ENCODE data around the gene UGT1A9. TPM values are rescaled to one million over a fixed set of nuclear protein-coding genes. Genes with fewer than 3 reads are reported as not detected.

UGT1A9 gene
- total RNA-seq, 2 donors from 2014 or later: not detected

- Histone ChIP-seq H3K4me3 (ENCODE audit: low read length) (no peak overlapping the region), H3K4me1 (ENCODE audit: control insufficient read depth, insufficient read depth, low read length) (no peaks in the 10 kb centered on the region), H3K36me3 (ENCODE audit: control insufficient read depth, insufficient read depth, low read length) (no peaks in the 10 kb centered on the region), H3K27me3 (ENCODE audit: control insufficient read depth, insufficient read depth, low read length, poor library complexity, severe bottlenecking) (no peaks in the 10 kb centered on the region), H3K27ac (ENCODE audit: low read depth, low read length) (no peak overlapping the region), H3K9me3 (ENCODE audit: control insufficient read depth, low read length) (peaks cover 10% of the 10 kb centered on the region), H3K9ac (ENCODE audit: extremely low read depth, low read length, poor library complexity, severe bottlenecking) (no peak overlapping the region)
- Mint-ChIP-seq H3K27me3 (ENCODE audit: insufficient read depth) (no peaks in the 10 kb centered on the region), H3K4me3 (no peak overlapping the region), H3K27ac (no peak overlapping the region), H3K36me3 (ENCODE audit: low read depth) (no peaks in the 10 kb centered on the region), H3K4me1 (no peaks in the 10 kb centered on the region), H3K9me3 (peaks cover 28% of the 10 kb centered on the region)
- WGBS, 2 experiments (ENCODE audit: insufficient coverage in 1 of 2, insufficient read length in 1 of 2): 76 to 80% methylated on average over 4 to 5 of the region's 5 CpGs
- TF ChIP-seq CTCF (conservative IDR thresholded peaks at IDR 0.05): no peak
- DNase-seq: no peak
Measured at GRCh38 chr2:233772583-233772982, 100.9 kb downstream of the UGT1A9 start.

- H3K27ac Mint-ChIP-seq: no peak overlapping the region
- H3K4me3 ChIP-seq (ENCODE audit: low read length): no peak overlapping the region
- no peaks in the 10 kb centered on the region for H3K4me1 ChIP-seq (ENCODE audit: control insufficient read depth, insufficient read depth, low read length)
- H3K27ac ChIP-seq (ENCODE audit: low read depth, low read length): no peak overlapping the region
- peaks cover 10% of the 10 kb centered on the region for H3K9me3 ChIP-seq (ENCODE audit: control insufficient read depth, low read length)
- DNase-seq: no peak
- WGBS, 2 experiments (ENCODE audit: insufficient coverage in 1 of 2, insufficient read length in 1 of 2): 90 to 92% methylated on average over 5 of the region's 5 CpGs
- no peaks in the 10 kb centered on the region for H3K27me3 ChIP-seq (ENCODE audit: control insufficient read depth, insufficient read depth, low read length, poor library complexity, severe bottlenecking)
- no peaks in the 10 kb centered on the region for H3K27me3 Mint-ChIP-seq (ENCODE audit: insufficient read depth)
- H3K36me3 Mint-ChIP-seq (ENCODE audit: low read depth): no peaks in the 10 kb centered on the region
- H3K9ac ChIP-seq (ENCODE audit: extremely low read depth, low read length, poor library complexity, severe bottlenecking): no peak overlapping the region
- TF ChIP-seq CTCF (conservative IDR thresholded peaks at IDR 0.05): no peak
- no peak overlapping the region for H3K4me3 Mint-ChIP-seq
- H3K9me3 Mint-ChIP-seq: peaks cover 28% of the 10 kb centered on the region
- H3K4me1 Mint-ChIP-seq: no peaks in the 10 kb centered on the region
- H3K36me3 ChIP-seq (ENCODE audit: control insufficient read depth, insufficient read depth, low read length): no peaks in the 10 kb centered on the region
Measured at GRCh38 chr2:233773854-233774253, 102.2 kb downstream of the UGT1A9 start.

GRCh38 chr2:233775414-233775813, 103.7 kb downstream of the UGT1A9 start:
- H3K27ac Mint-ChIP-seq: no peak overlapping the region
- TF ChIP-seq CTCF (conservative IDR thresholded peaks at IDR 0.05): no peak

More at GRCh38 chr2:233775414-233775813, 103.7 kb downstream of the UGT1A9 start:
- Mint-ChIP-seq H3K4me3 (no peak overlapping the region), H3K4me1 (no peaks in the 10 kb centered on the region), H3K9me3 (peaks cover 28% of the 10 kb centered on the region), H3K27me3 (ENCODE audit: insufficient read depth) (no peaks in the 10 kb centered on the region), H3K36me3 (ENCODE audit: low read depth) (no peaks in the 10 kb centered on the region)
- DNase-seq: no peak
- Histone ChIP-seq H3K9ac (ENCODE audit: extremely low read depth, low read length, poor library complexity, severe bottlenecking) (no peak overlapping the region), H3K27ac (ENCODE audit: low read depth, low read length) (no peak overlapping the region), H3K9me3 (ENCODE audit: control insufficient read depth, low read length) (peaks cover 10% of the 10 kb centered on the region), H3K4me3 (ENCODE audit: low read length) (no peak overlapping the region), H3K36me3 (ENCODE audit: control insufficient read depth, insufficient read depth, low read length) (no peaks in the 10 kb centered on the region), H3K4me1 (ENCODE audit: control insufficient read depth, insufficient read depth, low read length) (no peaks in the 10 kb centered on the region), H3K27me3 (ENCODE audit: control insufficient read depth, insufficient read depth, low read length, poor library complexity, severe bottlenecking) (no peaks in the 10 kb centered on the region)
- 91 to 100% methylated on average over 2 to 6 of the region's 6 CpGs for WGBS, 2 experiments (ENCODE audit: insufficient coverage in 1 of 2, insufficient read length in 1 of 2)

Data from endodermal cell (in vitro differentiated cells).